Panc1 (cell line): ENCODE measurements around the gene C19orf53.

Source experiments
- POLR2AphosphoS5 ChIP-seq: IDR thresholded peaks from 2 replicates; pipeline ENCODE4 v1.6.1; 2012; ENCODE audit warnings: mild to moderate bottlenecking, low read depth, low read length, moderate library complexity
- TCF7L2 ChIP-seq: IDR thresholded peaks from 2 replicates; pipeline ENCODE4 v1.6.1; 2011; ENCODE audit warnings: mild to moderate bottlenecking, low read depth, low read length, inconsistent platforms
- TF ChIP-seq, protein P1 (sequence below): fragments of 450-650 bp; IDR thresholded peaks from 2 replicates; pipeline ENCODE4 v1.5.1; 2017; ENCODE audit warnings: mild to moderate bottlenecking

DNA sequence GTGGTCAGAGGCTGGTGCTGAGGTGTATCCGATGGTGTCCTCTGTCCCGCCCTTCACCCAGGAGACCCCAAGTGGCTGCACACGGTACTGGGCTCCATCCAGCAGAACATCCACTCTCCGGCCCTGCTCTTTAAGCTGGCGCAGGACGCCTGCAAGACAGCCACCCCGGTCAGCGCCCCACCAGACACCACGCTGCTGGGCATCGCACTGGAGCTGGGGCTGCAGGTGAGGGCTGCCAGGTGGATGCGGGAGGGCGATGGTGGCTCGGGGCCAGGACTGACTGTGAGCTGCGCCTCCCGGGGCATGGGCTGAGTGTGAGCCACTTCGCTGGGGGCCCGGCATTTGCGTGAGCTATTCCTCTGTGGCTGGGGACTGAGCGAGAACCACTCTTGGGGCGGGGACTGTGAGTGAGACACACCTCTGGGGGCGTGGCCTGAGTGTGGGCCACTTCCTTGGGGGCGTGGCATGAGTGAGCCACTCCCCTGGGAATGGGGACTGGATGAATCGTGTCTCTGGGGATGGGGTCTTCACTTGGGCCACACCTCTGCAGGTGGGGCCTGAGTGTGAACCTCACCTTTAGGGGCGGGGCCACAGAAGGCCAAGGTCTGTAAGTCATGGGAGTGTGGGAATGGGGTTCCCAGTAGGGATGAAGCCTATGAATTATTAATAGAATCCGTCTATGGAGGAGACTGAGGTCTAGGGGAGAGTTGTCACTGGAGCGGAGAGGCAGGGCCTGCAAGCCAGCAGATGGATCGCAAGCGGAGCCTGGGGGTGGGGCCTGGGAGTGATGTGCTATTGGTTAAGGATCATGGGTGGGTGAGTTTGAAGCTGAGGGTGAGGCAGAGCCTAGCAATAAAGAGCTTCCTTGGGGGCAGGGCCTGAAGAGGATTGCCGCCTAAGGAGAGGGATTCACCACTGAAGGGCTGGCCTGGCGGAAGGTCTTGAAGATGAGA is 51.5 kb downstream of the C19orf53 start:
- TF ChIP-seq, protein P1, sequence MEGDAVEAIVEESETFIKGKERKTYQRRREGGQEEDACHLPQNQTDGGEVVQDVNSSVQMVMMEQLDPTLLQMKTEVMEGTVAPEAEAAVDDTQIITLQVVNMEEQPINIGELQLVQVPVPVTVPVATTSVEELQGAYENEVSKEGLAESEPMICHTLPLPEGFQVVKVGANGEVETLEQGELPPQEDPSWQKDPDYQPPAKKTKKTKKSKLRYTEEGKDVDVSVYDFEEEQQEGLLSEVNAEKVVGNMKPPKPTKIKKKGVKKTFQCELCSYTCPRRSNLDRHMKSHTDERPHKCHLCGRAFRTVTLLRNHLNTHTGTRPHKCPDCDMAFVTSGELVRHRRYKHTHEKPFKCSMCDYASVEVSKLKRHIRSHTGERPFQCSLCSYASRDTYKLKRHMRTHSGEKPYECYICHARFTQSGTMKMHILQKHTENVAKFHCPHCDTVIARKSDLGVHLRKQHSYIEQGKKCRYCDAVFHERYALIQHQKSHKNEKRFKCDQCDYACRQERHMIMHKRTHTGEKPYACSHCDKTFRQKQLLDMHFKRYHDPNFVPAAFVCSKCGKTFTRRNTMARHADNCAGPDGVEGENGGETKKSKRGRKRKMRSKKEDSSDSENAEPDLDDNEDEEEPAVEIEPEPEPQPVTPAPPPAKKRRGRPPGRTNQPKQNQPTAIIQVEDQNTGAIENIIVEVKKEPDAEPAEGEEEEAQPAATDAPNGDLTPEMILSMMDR, result no peak
- TF ChIP-seq TCF7L2 (no peak), POLR2AphosphoS5 (no peak)
